ENCODE measurements around the gene CDH15. TPM values are rescaled to one million over a fixed set of nuclear protein-coding genes. Genes with fewer than 3 reads are reported as not detected.

The CDH15 gene
- total RNA-seq, 4 donors from 2014 or later, result not detected

- no peak for TF ChIP-seq POLR2A (IDR thresholded peaks at IDR 0.05)
- TF ChIP-seq CTCF (IDR thresholded peaks at IDR 0.05), result no peak
- H3K36me3 ChIP-seq, result peaks cover 0 to 2% of the 10 kb centered on the region in 2 donors
- no peaks in the 10 kb centered on the region for H3K9me3 ChIP-seq
- H3K27ac ChIP-seq, result peak overlapping the region; percentile 81 to 90 (median 83)
- DNase-seq, result no peak
- H3K27me3 ChIP-seq, result no peaks in the 10 kb centered on the region
- 0 to 1% methylated on average over 11 of the region's 11 CpGs for WGBS, 2 donors
- peaks cover 12 to 19% of the 10 kb centered on the region in 2 donors for H3K4me1 ChIP-seq
- H3K4me3 ChIP-seq (replicated peaks in 1 of 3), result peak overlapping the region; percentile 76 to 89 (median 84)
- intact Hi-C loops (cut with DNase I), result loop anchor here (10.0 kb wide), 2 partner anchors 282 to 402 kb away; partner anchors contain the start of gene APRT
Measured at GRCh38 chr16:89217138-89217387, 45.5 kb downstream of the CDH15 start.

DNA sequence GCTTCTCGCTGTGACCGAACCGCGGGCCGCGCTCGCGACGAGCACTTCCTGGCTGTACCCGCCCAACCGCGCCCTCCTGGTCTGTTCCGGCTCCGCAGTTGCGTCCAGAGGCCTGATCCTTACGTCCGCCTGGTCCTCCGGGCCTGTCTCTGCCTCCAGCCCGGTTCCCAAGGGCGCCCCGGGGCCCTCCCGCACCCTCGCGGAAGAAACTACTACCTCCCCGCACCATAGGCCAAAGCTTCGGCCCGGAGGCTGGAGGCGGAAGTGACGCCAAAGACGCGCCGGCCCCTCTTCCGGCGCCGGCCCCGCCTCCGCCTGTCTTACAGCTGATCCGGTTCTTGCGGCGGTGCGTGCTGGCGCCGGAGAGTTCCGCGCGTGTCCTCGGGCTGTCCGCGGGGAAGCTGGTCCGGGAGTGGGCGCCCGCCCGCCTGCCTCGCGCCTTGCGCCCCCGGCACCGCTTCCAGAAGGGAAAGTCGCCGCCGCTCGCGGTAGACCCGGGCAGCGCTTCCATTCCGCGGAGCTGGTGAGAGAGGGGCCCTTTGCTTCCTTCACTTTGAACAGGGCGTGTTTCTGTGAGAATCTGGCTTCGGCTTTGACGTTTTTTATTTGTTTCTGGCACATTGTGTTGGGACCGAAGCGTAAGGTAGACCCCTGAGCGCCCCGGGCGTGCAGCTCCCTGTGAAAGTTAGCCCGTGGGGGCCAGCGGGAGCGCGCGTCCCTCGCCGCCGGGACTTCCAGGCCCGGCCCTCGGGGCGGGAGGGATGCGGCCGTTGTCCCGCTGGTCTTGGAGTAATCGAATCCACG lies 46.0 kb downstream of the CDH15 start, which contains the start of gene ZNF778:
Gene ZNF778 (plus strand): TSS at position 316 of the 804 bp plus-strand sequence. CDS start 3,425 bp downstream, outside the sequence.
- no peaks in the 10 kb centered on the region for H3K9me3 ChIP-seq
- peak within 1 kb of the TSS; percentile 81 to 90 (median 83) for H3K27ac ChIP-seq
- H3K27me3 ChIP-seq, result no peaks in the 10 kb centered on the region
- peak within 1 kb of the TSS; percentile 76 to 89 (median 84) for H3K4me3 ChIP-seq (replicated peaks in 1 of 3)
- peaks cover 12 to 19% of the 10 kb centered on the region in 2 donors for H3K4me1 ChIP-seq
- 1% methylated on average over 31 to 35 of the region's 91 CpGs for WGBS, 2 donors
- TF ChIP-seq CTCF (IDR thresholded peaks at IDR 0.05), result no peak
- TF ChIP-seq POLR2A (IDR thresholded peaks at IDR 0.05), result peak in 1 of 2 donors; percentile 89
- peaks cover 0 to 5% of the 10 kb centered on the region in 2 donors for H3K36me3 ChIP-seq
- intact Hi-C loops (cut with DNase I), result loop anchor here (10.0 kb wide), 2 partner anchors 283 to 403 kb away; partner anchors contain the start of gene APRT
- DNase-seq, result peak; percentile 82 to 83

DNA sequence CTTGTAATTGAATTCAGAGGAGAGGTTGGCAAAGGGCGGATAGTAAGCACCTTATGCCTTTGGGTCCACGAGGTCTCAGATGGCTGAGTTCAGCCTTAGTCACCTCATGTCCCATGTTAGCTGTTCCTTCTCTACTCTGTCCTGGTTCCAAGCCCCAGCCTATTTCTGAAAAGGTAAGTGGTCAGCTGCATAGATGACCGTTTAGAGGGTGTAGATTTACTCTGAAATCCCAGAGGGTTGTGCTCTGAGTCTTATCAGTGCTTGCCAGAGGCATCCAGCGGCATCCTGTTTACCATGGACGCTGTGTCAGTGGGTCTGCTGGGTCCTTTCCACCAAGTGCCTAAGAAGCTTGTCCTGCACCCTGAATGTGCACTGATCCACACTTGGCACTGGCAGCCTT lies 47.8 kb downstream of the CDH15 start:
- TF ChIP-seq POLR2A (IDR thresholded peaks at IDR 0.05) (no peak), CTCF (IDR thresholded peaks at IDR 0.05) (no peak)
- H3K36me3 ChIP-seq, result peaks cover 11 to 20% of the 10 kb centered on the region in 2 donors
- H3K4me3 ChIP-seq (replicated peaks in 1 of 3), result no peak overlapping the region
- H3K4me1 ChIP-seq, result peaks cover 12 to 19% of the 10 kb centered on the region in 2 donors
- intact Hi-C loops (cut with DNase I), result loop anchor here (10.0 kb wide), 2 partner anchors 285 to 405 kb away; partner anchors contain the start of gene APRT
- no peak for DNase-seq
- H3K27ac ChIP-seq, result no peak overlapping the region
- H3K9me3 ChIP-seq, result no peaks in the 10 kb centered on the region
- 65 to 79% methylated on average over 5 of the region's 5 CpGs for WGBS, 2 donors
- no peaks in the 10 kb centered on the region for H3K27me3 ChIP-seq

GRCh38 chr16:89221604-89222003 lies 50.1 kb downstream of the CDH15 start:
- intact Hi-C loops (cut with DNase I), result no loop called here
- Histone ChIP-seq H3K27ac (no peak overlapping the region), H3K27me3 (no peaks in the 10 kb centered on the region), H3K4me1 (peaks cover 3 to 9% of the 10 kb centered on the region in 2 donors), H3K4me3 (replicated peaks in 1 of 3) (no peak overlapping the region), H3K36me3 (peaks cover 17 to 32% of the 10 kb centered on the region in 2 donors), H3K9me3 (no peaks in the 10 kb centered on the region)
- TF ChIP-seq POLR2A (IDR thresholded peaks at IDR 0.05), result no peak
- TF ChIP-seq CTCF (IDR thresholded peaks at IDR 0.05), result no peak
- DNase-seq, result no peak
- 92 to 93% methylated on average over 3 of the region's 3 CpGs for WGBS, 2 donors

GRCh38 chr16:89222931-89223330 lies 51.4 kb downstream of the CDH15 start:
- TF ChIP-seq CTCF (IDR thresholded peaks at IDR 0.05) (no peak), POLR2A (IDR thresholded peaks at IDR 0.05) (no peak)
- Histone ChIP-seq H3K36me3 (peaks cover 29 to 45% of the 10 kb centered on the region in 2 donors), H3K4me3 (replicated peaks in 1 of 3) (no peak overlapping the region), H3K4me1 (peaks cover 0 to 7% of the 10 kb centered on the region in 2 donors), H3K9me3 (no peaks in the 10 kb centered on the region), H3K27me3 (no peaks in the 10 kb centered on the region), H3K27ac (no peak overlapping the region)
- no peak for DNase-seq
- intact Hi-C loops (cut with DNase I), result no loop called here
- WGBS, 2 donors, result 95% methylated on average over 21 of the region's 21 CpGs

Measured in thyroid gland (tissue), 4 donors.